ENCODE data around the gene PAFAH2.

The PAFAH2 gene

DNA sequence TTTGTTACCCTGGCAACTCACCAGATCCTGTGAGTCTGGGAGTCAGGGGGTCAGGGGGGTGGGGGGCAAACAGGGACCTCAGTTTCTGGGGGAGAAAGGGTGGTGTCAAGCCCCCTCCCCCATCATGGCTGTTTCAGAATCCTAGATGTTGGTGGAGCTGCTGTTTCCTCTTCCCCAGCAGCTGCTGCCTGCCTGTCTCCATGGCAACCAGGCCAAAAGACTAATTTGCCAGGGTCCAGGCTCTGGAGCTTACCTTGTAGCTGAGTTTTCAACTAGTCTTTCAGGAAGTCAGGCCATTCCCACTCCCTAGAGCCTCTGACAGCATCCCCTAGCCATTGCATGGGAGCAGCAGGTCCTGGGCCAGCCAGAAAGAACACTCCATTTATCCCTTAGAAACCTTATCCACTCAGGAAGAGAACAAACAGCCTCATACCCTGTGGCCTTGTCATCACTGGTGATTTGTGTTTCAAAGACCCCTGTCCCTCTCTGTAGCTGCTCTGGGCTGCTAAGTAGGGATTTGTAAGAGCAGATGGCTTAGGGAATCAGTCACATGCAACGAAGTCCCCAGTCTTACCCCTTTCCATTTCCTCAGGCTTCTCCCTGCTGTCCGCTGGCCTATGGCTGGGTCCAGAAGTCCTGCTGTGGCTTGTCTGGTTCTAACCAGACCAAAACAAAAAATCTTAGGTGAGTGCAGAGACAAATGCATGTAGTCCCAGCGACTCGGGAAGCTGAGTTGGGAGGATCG, 70.2 kb downstream of the PAFAH2 start:
- no peak for DNase-seq

GRCh38 chr1:25926731-25927496, 70.9 kb downstream of the PAFAH2 start:
- no peak for DNase-seq

DNA sequence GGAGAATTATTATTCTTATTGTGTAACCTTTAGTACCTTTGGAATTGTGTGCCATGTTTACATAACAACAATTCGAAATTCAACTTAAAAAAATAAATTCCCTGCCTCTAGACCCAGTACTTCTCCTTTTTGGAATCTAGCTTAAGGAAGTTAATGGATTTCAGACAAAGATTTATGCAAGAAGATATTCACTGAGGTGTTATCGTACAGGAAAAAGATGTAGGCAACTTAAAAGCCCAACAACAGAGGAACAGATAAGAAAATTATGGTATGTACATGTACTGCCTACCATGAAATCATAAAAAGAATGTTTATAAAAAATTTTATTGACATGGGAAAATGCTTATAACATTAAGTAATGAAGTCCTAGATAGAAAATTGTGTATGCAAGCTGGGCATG, 73.4 kb downstream of the PAFAH2 start:
- DNase-seq, result no peak

GRCh38 chr1:25922971-25923552, 74.8 kb downstream of the PAFAH2 start:
- peak; percentile 18 for DNase-seq

DNA sequence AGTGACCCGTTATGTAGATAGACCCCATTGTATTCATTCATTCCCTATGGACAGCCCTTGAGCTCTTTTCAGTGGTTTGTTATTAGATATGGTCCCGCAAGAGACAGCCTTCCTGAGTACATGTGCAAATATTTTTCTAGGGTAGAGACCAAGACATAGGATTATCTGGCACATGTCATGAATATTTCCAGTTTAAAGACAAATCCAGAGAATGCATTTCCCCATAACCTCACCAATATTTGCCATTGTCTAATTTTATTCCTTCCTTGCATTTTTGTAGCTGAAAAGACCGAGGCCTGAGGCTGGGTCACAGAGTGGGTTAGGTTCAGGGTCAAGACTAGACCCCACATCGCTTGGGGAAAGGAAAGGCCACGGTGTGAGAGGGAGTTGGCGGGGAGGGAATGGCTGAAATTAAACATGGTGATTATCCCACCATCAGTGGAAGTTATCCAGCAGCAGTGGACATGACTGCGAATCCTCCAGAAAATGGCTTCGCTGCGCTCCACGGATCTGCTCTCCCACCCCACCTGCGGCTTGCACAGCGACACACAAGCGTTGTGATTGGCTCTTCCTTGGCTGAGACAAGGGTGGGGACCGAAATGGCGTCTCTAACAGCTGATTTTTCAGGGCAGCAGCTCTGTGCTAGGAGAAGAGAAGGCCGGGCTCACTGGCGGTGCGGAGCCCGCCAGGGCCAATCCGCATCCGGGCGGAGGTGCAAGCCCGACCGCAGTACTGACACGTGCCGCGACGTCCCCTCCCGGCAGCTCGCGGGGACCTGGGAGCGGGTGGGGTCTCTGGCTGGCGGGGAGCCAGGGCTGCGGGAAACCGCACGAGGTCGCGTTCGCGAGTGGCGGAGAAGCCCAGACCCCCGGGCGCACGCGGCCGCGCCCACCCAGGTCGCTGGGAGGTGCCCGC, 75.5 kb downstream of the PAFAH2 start:
- peak; percentile 48 for DNase-seq

DNA sequence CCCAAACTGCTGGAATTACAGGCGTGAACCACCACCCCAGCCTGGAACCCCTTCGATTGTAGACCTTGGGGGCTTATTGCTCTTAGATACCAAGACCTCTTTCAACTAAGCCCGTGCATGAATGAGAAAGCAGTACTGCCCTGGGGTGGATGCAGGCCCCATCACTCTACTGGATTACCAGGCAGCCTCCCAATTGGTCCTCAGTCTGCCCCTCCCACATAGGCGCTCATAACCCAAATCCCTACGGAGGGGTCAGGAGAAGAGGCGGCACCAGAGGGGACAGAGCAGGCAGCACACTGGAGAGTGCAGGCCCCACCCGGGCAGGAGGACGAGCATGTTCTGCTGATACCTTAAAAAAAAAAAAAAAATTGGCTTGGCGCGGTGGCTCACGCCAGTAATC, 79.2 kb downstream of the PAFAH2 start:
- no peak for DNase-seq

- no peak for DNase-seq
These were observed 79.9 kb downstream of the PAFAH2 start for GRCh38 chr1:25917996-25918395.

GRCh38 chr1:25916460-25916859, 81.4 kb downstream of the PAFAH2 start:
- DNase-seq, result no peak

- no peak for DNase-seq
These were observed 83.5 kb downstream of the PAFAH2 start for GRCh38 chr1:25914074-25914995.

GRCh38 chr1:25913206-25913605, 84.7 kb downstream of the PAFAH2 start:
- no peak for DNase-seq

- DNase-seq, result no peak
These were observed 85.6 kb downstream of the PAFAH2 start for GRCh38 chr1:25912076-25912831.

- no peak for DNase-seq
These were observed 86.7 kb downstream of the PAFAH2 start for GRCh38 chr1:25911162-25911561.

Measured in CD4-positive, alpha-beta T cell treated with Interleukin-15 for 1 hour (primary cell).